Measurements from ENCODE around the gene PPM1K. TPM values are rescaled to one million over a fixed set of nuclear protein-coding genes. Genes with fewer than 3 reads are reported as not detected.

The PPM1K gene
- polyA plus RNA-seq, 2 of the 4 experiments (the other 2 are of a cell fraction) = 0.85 to 2.4 TPM

DNA sequence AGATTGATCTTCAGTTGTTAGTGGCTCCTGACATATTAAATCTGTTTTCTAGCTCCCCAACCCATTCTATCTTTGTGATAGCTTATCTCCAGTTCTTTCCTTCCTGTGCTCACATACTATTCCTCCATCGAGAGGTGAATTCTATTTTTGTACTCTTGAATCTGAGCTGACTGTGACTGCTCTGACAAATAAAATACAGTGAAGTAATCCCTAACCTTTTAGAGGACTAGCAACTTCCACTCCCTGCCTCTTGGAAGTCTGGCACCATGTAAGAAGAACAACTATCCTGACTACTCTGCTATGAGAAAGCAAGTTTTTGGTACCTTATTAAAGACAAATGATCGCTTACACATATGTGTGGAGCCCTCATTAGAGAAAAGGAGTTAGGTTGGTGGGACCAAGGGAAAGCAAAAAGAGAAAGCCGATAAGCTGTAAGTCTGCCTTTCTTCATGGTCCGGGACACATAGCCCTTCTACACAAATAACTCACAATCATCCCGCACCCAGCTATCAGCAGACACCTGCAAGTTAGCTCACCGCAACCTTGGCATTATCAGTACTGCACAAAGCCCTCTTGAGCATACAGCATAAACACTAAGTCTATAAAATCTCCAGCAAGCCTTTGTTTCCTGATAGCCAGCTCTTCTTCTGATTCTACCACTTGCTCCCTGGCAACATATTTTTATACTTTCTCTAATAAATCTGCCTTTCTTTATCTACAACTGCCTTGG, 13.5 kb upstream of the PPM1K start:
- no peak overlapping the region for H3K4me2 ChIP-seq
- H3K27ac ChIP-seq = no peak overlapping the region
- no peak for DNase-seq (ENCODE audit: low read depth in 1 of 2, low spot score in 1 of 2)
- FAIRE-seq = no peak
- H3K9me3 ChIP-seq = no peaks in the 10 kb centered on the region
- ATAC-seq = no peak
- POLR2A ChIA-PET = no interaction called here
- TF ChIP-seq TP53 (CRISPR knock-in tag; IDR thresholded peaks at IDR 0.05) (no peak), CBX2 (IDR thresholded peaks at IDR 0.05; ENCODE audit: borderline replicate concordance, low read depth) (no peak), BHLHE40 (IDR thresholded peaks at IDR 0.05; ENCODE audit: low read depth, low read length) (no peak), ZFP36 (IDR thresholded peaks at IDR 0.05; ENCODE audit: borderline replicate concordance, partially characterized antibody) (no peak), RFX5 (IDR thresholded peaks at IDR 0.05) (no peak), GATA3 (IDR thresholded peaks at IDR 0.05; ENCODE audit: borderline replicate concordance) (no peak), ZSCAN20 (CRISPR knock-in tag; IDR thresholded peaks at IDR 0.05) (no peak), NR3C1 (IDR thresholded peaks at IDR 0.05) (no peak)
- TF ChIP-seq, protein P1, sequence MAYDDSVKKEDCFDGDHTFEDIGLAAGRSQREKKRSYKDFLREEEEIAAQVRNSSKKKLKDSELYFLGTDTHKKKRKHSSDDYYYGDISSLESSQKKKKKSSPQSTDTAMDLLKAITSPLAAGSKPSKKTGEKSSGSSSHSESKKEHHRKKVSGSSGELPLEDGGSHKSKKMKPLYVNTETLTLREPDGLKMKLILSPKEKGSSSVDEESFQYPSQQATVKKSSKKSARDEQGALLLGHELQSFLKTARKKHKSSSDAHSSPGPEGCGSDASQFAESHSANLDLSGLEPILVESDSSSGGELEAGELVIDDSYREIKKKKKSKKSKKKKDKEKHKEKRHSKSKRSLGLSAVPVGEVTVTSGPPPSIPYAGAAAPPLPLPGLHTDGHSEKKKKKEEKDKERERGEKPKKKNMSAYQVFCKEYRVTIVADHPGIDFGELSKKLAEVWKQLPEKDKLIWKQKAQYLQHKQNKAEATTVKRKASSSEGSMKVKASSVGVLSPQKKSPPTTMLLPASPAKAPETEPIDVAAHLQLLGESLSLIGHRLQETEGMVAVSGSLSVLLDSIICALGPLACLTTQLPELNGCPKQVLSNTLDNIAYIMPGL (CRISPR knock-in tag; IDR thresholded peaks at IDR 0.05; ENCODE audit: borderline replicate concordance) = no peak
- CTCF ChIA-PET = no interaction called here
- H3K4me3 ChIP-seq = no peak overlapping the region
- WGBS (ENCODE audit: missing lambda C conversion rate) = 83% methylated on average over 6 of the region's 6 CpGs
- H3K4me1 ChIP-seq = no peaks in the 10 kb centered on the region

DNA sequence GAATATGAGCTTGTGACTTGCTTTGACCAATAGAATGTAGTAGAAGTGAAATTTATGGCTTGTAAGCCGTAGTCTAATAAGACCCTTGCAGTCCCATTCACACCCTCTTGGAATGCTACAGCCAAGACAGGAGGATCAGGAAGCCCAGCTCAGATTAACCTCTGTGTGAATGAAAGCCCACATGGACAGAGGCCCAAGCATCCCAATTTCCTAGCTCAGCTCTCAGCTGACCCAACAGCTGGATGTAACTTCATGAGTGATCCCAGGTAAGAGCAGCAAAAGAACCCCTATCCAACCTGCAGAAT, 12.8 kb upstream of the PPM1K start:
- ChIA-PET POLR2A (no interaction called here), CTCF (interaction anchor here (1.0 kb wide), 1 partner anchor 218 kb away, joined by 3 read pairs; no protein-coding TSS in a partner anchor)
- H3K4me3 ChIP-seq = no peak overlapping the region
- H3K9me3 ChIP-seq = no peaks in the 10 kb centered on the region
- no peaks in the 10 kb centered on the region for H3K4me1 ChIP-seq
- FAIRE-seq (no peak), ATAC-seq (peak in 1 of 2 experiments; percentile 52; a peak in 2 of 6 replicates), DNase-seq (ENCODE audit: low read depth in 1 of 2, low spot score in 1 of 2) (no peak)
- no peak for TF ChIP-seq ZC3H11A (IDR thresholded peaks at IDR 0.05)
- TF ChIP-seq RFX5 (IDR thresholded peaks at IDR 0.05) = no peak
- TF ChIP-seq MAFK (IDR thresholded peaks at IDR 0.05; ENCODE audit: partially characterized antibody) = no peak
- TF ChIP-seq RAD21 (conservative IDR thresholded peaks at IDR 0.05 in 1 of 2, IDR thresholded peaks at IDR 0.05 in 1 of 2) = no peak
- no peak for TF ChIP-seq JUNB (IDR thresholded peaks at IDR 0.05)
- TF ChIP-seq ZNF302 (CRISPR knock-in tag; IDR thresholded peaks at IDR 0.05) = no peak
- TF ChIP-seq BHLHE40 (IDR thresholded peaks at IDR 0.05; ENCODE audit: low read depth, low read length) = no peak
- TF ChIP-seq, protein P2, sequence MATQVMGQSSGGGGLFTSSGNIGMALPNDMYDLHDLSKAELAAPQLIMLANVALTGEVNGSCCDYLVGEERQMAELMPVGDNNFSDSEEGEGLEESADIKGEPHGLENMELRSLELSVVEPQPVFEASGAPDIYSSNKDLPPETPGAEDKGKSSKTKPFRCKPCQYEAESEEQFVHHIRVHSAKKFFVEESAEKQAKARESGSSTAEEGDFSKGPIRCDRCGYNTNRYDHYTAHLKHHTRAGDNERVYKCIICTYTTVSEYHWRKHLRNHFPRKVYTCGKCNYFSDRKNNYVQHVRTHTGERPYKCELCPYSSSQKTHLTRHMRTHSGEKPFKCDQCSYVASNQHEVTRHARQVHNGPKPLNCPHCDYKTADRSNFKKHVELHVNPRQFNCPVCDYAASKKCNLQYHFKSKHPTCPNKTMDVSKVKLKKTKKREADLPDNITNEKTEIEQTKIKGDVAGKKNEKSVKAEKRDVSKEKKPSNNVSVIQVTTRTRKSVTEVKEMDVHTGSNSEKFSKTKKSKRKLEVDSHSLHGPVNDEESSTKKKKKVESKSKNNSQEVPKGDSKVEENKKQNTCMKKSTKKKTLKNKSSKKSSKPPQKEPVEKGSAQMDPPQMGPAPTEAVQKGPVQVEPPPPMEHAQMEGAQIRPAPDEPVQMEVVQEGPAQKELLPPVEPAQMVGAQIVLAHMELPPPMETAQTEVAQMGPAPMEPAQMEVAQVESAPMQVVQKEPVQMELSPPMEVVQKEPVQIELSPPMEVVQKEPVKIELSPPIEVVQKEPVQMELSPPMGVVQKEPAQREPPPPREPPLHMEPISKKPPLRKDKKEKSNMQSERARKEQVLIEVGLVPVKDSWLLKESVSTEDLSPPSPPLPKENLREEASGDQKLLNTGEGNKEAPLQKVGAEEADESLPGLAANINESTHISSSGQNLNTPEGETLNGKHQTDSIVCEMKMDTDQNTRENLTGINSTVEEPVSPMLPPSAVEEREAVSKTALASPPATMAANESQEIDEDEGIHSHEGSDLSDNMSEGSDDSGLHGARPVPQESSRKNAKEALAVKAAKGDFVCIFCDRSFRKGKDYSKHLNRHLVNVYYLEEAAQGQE (IDR thresholded peaks at IDR 0.05) = no peak
- TF ChIP-seq PHF8 (IDR thresholded peaks at IDR 0.05; ENCODE audit: borderline replicate concordance, low read depth) = no peak
- TF ChIP-seq, protein P3, sequence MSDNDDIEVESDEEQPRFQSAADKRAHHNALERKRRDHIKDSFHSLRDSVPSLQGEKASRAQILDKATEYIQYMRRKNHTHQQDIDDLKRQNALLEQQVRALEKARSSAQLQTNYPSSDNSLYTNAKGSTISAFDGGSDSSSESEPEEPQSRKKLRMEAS (IDR thresholded peaks at IDR 0.05) = no peak
- TF ChIP-seq RNF2 (IDR thresholded peaks at IDR 0.05; ENCODE audit: borderline replicate concordance, low read depth) = no peak
- TF ChIP-seq CEBPB (IDR thresholded peaks at IDR 0.05) = no peak
- TF ChIP-seq, protein P1 (CRISPR knock-in tag; IDR thresholded peaks at IDR 0.05; ENCODE audit: borderline replicate concordance) = no peak
- no peak for TF ChIP-seq ZSCAN20 (CRISPR knock-in tag; IDR thresholded peaks at IDR 0.05)
- no peak for TF ChIP-seq FOSL2 (IDR thresholded peaks at IDR 0.05)
- no peak for TF ChIP-seq FOSL2 (CRISPR knock-in tag; IDR thresholded peaks at IDR 0.05)
- no peak for TF ChIP-seq SMC3 (IDR thresholded peaks at IDR 0.05)
- TF ChIP-seq POLR2AphosphoS2 (conservative IDR thresholded peaks at IDR 0.05; ENCODE audit: low read length) = no peak
- no peak for TF ChIP-seq EHF (CRISPR knock-in tag; IDR thresholded peaks at IDR 0.05)
- no peak for TF ChIP-seq USF2 (IDR thresholded peaks at IDR 0.05)
- 62% methylated on average over 1 of the region's 1 CpG for WGBS (ENCODE audit: missing lambda C conversion rate)
- H3K27ac ChIP-seq = no peak overlapping the region
- no peak overlapping the region for H3K4me2 ChIP-seq
